Astrocyte of the hippocampus (primary cell): ENCODE data around the gene GNRH2.
"Not testable (repeated sequence)": the region's sequence is repeated elsewhere in the genome, so short reads cannot be mapped to it uniquely, and the experiment has no call there.

Experiments used
- DNase-seq: peaks from one replicate; pipeline ENCODE4 v3.0.0; 2011; ENCODE audit warnings: low read depth, low spot score

GNRH2 gene

DNA sequence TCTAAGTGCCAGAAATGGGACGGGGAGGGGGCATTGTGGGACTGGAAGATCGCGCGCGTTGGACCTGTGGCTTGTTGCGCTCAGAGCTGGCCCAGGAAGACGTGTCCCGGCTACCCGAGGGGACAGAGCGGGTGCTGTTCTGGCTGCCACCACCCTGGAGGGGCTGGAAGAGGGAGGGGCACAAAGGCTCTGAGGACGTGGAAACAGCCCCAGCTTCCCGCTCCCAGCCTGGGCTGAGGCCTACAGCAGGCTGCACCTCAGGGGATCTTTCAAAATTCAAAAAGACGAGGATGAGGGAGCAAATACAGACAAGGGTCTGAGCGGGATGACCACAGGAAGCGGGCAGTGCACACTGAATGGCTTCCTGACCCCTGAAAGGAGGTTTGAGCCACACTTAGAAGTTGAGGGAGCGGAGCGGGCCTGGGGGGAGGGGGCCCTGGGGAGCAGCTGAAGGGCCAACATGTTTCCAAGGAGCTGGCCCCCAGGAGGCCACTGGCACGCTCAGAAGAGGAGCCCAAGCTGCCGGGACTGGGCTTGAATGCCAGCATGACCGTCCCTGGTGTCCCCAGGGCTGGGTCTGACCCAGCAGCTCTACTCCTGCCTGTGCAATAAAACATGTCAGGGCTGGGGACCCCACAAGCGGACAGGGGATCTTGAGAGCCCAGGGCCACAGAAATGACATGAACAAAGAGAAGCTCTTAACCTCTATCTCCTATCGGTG, 29.3 kb downstream of the GNRH2 start:
- no peak for DNase-seq

GRCh38 chr20:3073251-3073643, 29.8 kb downstream of the GNRH2 start:
- DNase-seq: not testable (repeated sequence)

- DNase-seq: no peak
Measured at GRCh38 chr20:3074812-3075211, 31.4 kb downstream of the GNRH2 start.

DNA sequence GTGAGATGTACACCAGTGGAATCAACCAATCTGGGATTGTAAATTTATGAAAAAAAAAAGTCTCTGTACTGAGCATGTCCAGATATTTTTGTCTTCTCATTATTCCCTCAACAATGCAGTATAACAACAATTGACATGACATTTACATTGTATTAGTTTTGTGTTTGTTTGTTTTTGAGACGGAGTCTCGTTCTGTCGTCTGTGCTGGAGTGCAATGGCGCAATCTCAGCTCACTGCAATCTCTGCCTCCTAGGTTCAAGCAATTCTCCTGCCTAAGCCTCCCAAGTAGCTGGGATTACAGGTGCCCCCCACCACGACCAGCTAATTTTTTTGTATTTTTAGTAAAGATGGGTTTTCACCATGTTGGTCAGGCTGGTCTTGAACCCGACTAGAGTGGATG, 31.9 kb downstream of the GNRH2 start:
- not testable (repeated sequence) for DNase-seq

- DNase-seq: no peak
Measured at GRCh38 chr20:3077618-3078134, 34.3 kb downstream of the GNRH2 start.

DNA sequence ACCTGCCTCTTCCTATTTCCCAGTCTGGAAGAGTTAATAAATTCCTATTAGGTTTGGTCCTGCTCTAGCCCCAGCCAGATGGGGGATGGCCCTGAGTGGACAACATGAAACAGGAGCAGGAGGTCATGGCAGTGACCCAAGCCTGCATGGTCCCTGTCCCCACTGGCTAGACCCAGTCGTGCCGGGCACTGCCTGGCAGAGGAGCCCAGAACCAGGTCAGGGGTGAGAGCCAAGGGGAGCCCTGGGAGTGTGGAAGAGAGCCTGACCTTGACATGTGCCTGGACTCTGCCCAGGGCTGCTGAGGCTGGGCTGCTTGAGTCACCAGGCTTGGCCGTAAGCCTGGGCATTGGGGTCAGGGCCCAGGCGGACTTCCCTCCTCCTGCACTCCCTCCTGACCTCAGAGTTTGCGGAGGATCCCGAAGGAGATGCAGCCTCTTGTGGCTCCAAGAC, 37.5 kb downstream of the GNRH2 start:
- peak; percentile 59 for DNase-seq

DNA sequence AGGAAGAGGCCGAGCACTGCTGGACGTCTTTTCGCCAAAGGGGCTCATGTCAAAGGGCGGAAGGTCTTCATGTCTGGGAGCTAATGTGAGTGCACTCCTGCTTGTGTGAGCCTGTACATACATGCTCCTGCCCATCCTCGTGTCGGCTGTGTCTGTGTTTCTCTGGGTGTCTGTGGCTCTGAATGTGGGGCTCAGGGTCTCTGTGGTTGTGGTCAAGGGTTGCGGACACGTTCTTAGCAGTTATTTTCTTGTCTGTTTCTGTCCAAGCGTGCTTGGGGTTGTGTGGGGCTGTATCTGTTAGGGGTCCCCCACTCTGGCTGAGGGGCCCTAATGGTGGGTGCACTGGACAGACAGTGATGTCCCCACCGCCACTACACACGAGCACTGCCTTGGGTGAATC, 38.2 kb downstream of the GNRH2 start:
- DNase-seq: no peak

GRCh38 chr20:3082306-3082951, 39.0 kb downstream of the GNRH2 start:
- DNase-seq: peak; percentile 33

DNA sequence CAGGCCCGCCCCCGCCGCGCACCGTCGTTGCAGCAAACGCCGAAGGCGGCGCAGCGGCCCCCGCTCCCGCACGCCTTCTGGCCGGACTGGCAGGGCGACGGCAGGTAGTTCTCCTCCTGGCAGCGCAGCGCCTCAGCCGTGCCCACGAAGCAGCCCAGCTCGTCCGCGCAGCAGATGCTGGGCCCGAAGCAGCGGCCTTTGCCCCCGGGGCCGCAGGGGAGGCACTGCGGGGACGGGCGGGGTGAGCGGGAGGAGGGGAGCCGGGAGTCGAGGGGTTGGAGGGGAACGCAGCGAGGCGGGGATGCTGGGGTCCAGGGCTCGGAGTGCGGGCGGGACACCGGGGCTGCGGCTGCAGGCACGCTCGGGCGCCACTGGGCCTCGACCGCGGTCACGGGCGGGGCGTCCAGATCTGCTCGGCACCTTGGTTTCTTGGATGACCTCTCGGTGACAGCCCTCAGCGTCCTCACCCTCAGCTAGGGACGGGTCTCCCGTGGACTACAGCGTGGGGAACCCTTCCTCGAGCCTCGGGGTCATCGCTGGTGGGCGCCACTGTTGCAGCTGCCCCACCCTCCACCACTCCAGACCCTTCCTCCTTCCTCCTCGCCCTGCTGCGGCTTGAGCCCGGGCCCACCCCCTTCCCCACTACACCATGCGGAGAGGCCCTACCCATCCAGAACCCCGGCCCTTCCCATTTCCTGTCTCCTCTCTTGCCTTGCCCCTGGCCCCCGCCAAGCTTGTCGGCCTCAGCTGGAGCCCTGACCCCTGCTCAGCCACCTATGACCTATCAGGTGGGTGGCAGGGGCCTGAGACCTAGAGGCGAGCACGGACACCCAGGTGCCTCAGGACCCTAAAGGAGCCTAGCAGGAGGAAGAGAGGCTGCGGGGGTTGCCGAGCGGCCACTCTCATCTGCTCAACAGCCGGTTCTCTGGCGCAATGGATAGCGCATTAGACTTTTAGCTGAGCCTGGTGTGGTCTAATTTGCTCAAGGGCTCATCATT, 39.8 kb downstream of the GNRH2 start:
- no peak for DNase-seq

- DNase-seq: no peak
Measured at GRCh38 chr20:3084283-3084985, 41.0 kb downstream of the GNRH2 start, which contains the start of gene AVP. Gene AVP, minus strand, starts transcription at chr20:3084724. Its CDS starts 50 bp downstream, at chr20:3084674.

- DNase-seq: no peak
Measured at GRCh38 chr20:3084986-3085360, 41.6 kb downstream of the GNRH2 start.

DNA sequence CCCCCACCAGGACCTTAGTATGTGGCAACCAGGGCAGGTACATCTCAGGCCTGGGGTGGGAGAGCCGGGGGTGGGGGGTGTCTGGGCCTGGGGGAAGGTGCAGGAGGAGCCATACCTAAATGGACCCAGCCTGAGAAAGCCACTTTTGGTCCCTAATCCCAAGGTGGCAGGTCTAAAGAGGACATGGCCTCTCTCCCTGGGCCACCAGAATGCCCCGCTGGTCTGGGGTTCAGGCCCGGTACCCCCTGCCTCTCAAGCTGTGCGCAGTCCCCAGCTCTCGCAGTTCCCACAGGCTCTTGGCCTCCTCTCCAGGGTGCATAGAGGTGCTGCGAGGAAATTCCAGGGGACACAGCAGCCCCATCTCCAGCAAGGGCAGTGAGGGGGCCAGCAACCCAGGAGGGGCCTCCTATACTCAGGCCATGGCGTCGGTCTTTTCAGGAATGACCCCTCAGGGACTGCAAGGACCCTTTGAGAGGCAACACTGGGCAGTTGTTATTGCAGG, 42.2 kb downstream of the GNRH2 start:
- DNase-seq: no peak

GRCh38 chr20:3088031-3088430, 44.6 kb downstream of the GNRH2 start:
- DNase-seq: no peak

DNA sequence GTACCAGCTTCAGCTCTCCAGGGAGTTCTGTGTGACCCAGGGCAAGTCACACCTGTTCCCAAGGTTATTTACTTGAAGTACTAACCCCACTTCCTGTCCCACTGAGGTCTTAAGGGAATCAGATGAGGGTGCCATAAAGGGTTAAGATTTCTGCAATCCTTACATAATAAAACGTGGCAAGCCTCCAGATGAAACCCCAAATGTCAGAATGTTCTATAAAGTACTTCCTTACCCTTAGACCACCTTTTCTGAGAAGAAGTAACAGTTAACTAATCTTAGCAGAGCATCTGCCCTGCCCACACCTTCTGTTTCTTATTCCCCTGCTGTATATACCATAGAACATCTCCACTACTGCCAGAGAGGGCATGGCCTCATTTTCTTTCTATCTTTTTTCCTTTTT, 47.1 kb downstream of the GNRH2 start:
- no peak for DNase-seq

DNA sequence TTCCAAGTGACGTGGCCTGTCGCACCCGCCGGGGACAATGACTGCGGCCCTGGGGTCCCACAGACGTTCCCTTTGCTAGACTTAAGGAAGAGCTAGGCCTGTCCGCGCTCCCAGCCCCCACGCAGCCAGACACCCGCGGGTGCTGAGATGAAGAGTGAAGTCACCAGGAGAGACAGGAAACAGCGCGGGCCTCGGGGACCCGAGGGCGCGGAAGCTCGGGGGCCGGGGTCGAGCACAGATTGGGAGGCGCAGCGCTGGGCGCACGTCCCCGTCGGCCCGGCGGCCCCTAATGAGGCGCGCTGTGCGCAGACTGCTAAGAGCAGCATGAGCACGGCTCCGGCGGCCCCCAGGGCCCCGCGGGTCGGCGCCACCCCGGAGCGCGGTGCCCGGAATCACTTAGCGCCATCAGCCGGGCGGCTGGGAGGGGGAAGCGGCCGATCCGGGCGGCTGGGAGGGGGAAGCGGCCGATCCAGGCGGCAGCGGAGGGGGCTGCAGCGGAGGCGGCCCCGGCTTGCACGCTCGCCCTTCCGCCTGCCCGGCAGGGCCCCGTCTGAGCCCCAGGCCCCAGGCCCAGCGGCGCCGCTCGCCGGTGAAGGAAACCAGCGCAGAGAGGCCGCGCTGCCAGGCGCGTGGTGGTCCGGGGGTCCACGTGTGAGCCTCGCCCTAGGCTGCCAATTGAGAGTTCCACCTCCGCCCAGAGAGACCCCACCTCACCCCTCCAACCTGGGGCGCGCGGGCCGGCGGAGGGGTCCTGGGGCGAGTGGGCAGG, 49.4 kb downstream of the GNRH2 start:
- DNase-seq: peak; percentile 32

GRCh38 chr20:3093861-3094361, 50.5 kb downstream of the GNRH2 start:
- no peak for DNase-seq

DNA sequence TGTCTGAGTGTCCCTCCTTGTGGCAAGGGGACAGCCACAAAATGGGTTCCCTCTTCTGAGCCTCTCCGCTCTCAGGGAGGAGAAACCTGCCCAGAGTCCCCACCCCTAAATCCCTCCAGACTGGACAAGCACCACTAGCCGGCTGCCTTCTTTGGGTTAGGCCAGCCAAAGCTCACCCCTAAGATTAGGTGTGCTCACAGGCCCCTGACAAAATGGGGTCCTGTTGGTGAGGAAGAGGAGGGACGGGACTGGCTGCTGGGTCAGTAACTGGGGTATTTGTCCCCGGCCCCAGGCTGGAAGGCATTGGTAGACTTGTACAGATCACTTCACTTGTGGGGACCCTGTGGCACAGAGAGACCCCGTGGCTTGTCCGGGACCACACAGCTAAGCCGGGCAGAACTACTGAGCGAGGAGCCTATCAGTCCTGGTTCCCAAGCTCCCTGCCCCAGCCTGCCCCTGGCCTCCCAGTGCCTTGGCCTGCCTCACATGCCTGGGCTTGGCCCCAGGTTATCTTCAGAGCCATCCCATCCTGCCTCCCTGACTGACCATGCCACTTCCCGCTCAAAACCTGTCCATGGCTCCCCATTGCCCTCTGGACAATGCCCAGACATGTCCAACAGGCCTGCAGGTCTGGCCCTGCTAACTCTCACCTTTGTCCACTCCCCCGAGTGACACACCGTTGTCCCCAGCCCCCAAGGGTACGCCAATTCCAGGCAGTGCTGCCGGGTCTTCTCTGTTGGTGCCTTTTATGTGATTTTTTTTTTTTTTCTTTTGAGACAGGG, 51.6 kb downstream of the GNRH2 start:
- no peak for DNase-seq
